HK-2 (cell line): ENCODE measurements around the gene C16orf87.

Source experiments
- DNase-seq: peaks from one replicate; pipeline ENCODE4 v3.0.0-alpha.2; 2018; ENCODE audit not compliant: unreplicated experiment

The C16orf87 gene

GRCh38 chr16:46843898-46844642 lies 13.1 kb upstream of the C16orf87 start:
- DNase-seq, result no peak

- DNase-seq, result no peak
Observed at GRCh38 chr16:46842192-46842895, 11.4 kb upstream of the C16orf87 start.

GRCh38 chr16:46839986-46840443 lies 9.0 kb upstream of the C16orf87 start:
- DNase-seq, result no peak

- no peak for DNase-seq
Observed at GRCh38 chr16:46836534-46837530, 5.9 kb upstream of the C16orf87 start.

GRCh38 chr16:46833460-46833800 lies 2.5 kb upstream of the C16orf87 start:
- no peak for DNase-seq

GRCh38 chr16:46832757-46833459 lies 1.9 kb upstream of the C16orf87 start:
- DNase-seq, result no peak

GRCh38 chr16:46830417-46830901 lies 521 bp downstream of the C16orf87 start:
- DNase-seq, result no peak

- no peak for DNase-seq
Observed at GRCh38 chr16:46828943-46829342, 2.0 kb downstream of the C16orf87 start.

GRCh38 chr16:46828292-46828691 lies 2.7 kb downstream of the C16orf87 start:
- DNase-seq, result no peak

GRCh38 chr16:46826631-46827030 lies 4.3 kb downstream of the C16orf87 start:
- DNase-seq, result no peak

- DNase-seq, result no peak
Observed at GRCh38 chr16:46822270-46822669, 8.7 kb downstream of the C16orf87 start.

- DNase-seq, result no peak
Observed at GRCh38 chr16:46817961-46818360, 13.0 kb downstream of the C16orf87 start.

GRCh38 chr16:46814790-46815189 lies 16.2 kb downstream of the C16orf87 start:
- no peak for DNase-seq

- DNase-seq, result no peak
Observed at GRCh38 chr16:46813611-46814010, 17.4 kb downstream of the C16orf87 start.

GRCh38 chr16:46812781-46813540 lies 18.0 kb downstream of the C16orf87 start:
- DNase-seq, result no peak

GRCh38 chr16:46811682-46812081 lies 19.3 kb downstream of the C16orf87 start:
- no peak for DNase-seq

- DNase-seq, result no peak
Observed at GRCh38 chr16:46808997-46809396, 22.0 kb downstream of the C16orf87 start.

GRCh38 chr16:46807336-46807735 lies 23.6 kb downstream of the C16orf87 start:
- no peak for DNase-seq

GRCh38 chr16:46803373-46803772 lies 27.6 kb downstream of the C16orf87 start:
- DNase-seq, result no peak

GRCh38 chr16:46801428-46802049 lies 29.4 kb downstream of the C16orf87 start:
- no peak for DNase-seq
